ENCODE measurements around the gene GRIA1. TPM values are rescaled to one million over a fixed set of nuclear protein-coding genes. Genes with fewer than 3 reads are reported as not detected.

Gene GRIA1
- total and polyA plus RNA-seq, 2 donors (not counting 1 experiment from before 2014, with no cell fraction given): not detected

GRCh38 chr5:153533546-153533945 lies 43.1 kb downstream of the GRIA1 start:
- no peak for ATAC-seq (ENCODE audit: low read depth)
- peaks cover 3% of the 10 kb centered on the region for H3K27me3 Mint-ChIP-seq
- H3K9me3 Mint-ChIP-seq (ENCODE audit: insufficient read depth): peaks cover 2% of the 10 kb centered on the region
- no peak overlapping the region for H3K27ac Mint-ChIP-seq
- H3K9me3 ChIP-seq (ENCODE audit: control extremely low read depth in 1 of 3, control insufficient read depth in 2 of 3, insufficient read depth in 1 of 3, low read length in 2 of 3): no peaks in the 10 kb centered on the region
- no CpG with 5 or more reads among the region's 1 CpG for WGBS (ENCODE audit: insufficient coverage)
- H3K9ac ChIP-seq (ENCODE audit: low read length): no peak overlapping the region
- no peak overlapping the region for H2AFZ ChIP-seq (ENCODE audit: insufficient read depth, low read depth, low read length, poor library complexity, severe bottlenecking)
- CTCF ChIA-PET: no interaction called here
- no peak overlapping the region for H3K4me3 Mint-ChIP-seq
- intact Hi-C loops (cut with micrococcal nuclease): no loop called here
- H3K79me2 ChIP-seq (ENCODE audit: control insufficient read depth, insufficient read depth, low read length): no peaks in the 10 kb centered on the region
- H3K4me1 Mint-ChIP-seq: no peaks in the 10 kb centered on the region
- TF ChIP-seq CTCF (IDR thresholded peaks at IDR 0.05) (no peak), EZH2 (IDR thresholded peaks at IDR 0.05; ENCODE audit: borderline replicate concordance, insufficient read depth, low read depth, low read length, poor library complexity, severe bottlenecking) (no peak)
- no peak overlapping the region for H3K4me2 ChIP-seq (replicated peaks; ENCODE audit: low read depth, low read length, poor library complexity, severe bottlenecking)
- POLR2A ChIA-PET: no interaction called here
- H3K4me3 ChIP-seq (ENCODE audit: control extremely low read depth in 1 of 5, extremely low read depth in 1 of 5, insufficient read depth in 1 of 5, low read depth in 2 of 5, low read length in 4 of 5): no peak overlapping the region
- no peaks in the 10 kb centered on the region for H3K27me3 ChIP-seq (replicated peaks in 1 of 4; ENCODE audit: control extremely low read depth in 1 of 4, control insufficient read depth in 3 of 4, insufficient read depth in 4 of 4, low read length in 3 of 4)
- no peak overlapping the region for H3K27ac ChIP-seq (ENCODE audit: low read length in 2 of 2)
- no peaks in the 10 kb centered on the region for H3K4me1 ChIP-seq (ENCODE audit: control insufficient read depth in 2 of 2, insufficient read depth in 2 of 2, low read length in 2 of 2)
- H3K36me3 ChIP-seq (replicated peaks in 1 of 2; ENCODE audit: control extremely low read depth in 1 of 2, control insufficient read depth in 1 of 2, extremely low read depth in 1 of 2, insufficient read depth in 2 of 2, low read length in 1 of 2): no peaks in the 10 kb centered on the region
- DNase-seq: no peak
- no peaks in the 10 kb centered on the region for H4K20me1 ChIP-seq (ENCODE audit: control insufficient read depth, insufficient read depth, low read length, poor library complexity, severe bottlenecking)

DNA sequence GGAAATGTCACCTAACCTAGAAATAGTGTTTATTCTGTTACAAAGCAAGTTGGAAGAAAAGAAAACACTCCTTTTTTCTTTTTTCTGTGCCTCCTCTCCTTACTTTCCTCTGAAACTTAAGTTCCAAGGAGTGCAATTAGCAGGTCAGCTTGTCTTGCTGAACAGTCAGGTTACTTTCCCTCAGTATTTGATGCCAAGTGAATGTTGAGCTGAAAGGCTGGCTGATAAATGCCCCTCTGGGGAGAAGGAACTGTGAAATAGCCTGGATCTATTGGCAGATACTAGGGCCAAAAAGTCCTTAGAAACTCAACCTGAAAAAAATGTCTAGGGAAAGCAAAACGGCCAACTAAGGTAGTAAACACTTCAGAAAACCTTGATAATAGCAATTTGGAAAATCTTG lies 43.6 kb downstream of the GRIA1 start:
- WGBS (ENCODE audit: insufficient coverage): no CpG with 5 or more reads among the region's 1 CpG
- no peak for ATAC-seq (ENCODE audit: low read depth)
- POLR2A ChIA-PET: no interaction called here
- H3K4me2 ChIP-seq (replicated peaks; ENCODE audit: low read depth, low read length, poor library complexity, severe bottlenecking): no peak overlapping the region
- no peaks in the 10 kb centered on the region for H3K4me1 Mint-ChIP-seq
- H3K9ac ChIP-seq (ENCODE audit: low read length): no peak overlapping the region
- H2AFZ ChIP-seq (ENCODE audit: insufficient read depth, low read depth, low read length, poor library complexity, severe bottlenecking): no peak overlapping the region
- no peak overlapping the region for H3K4me3 Mint-ChIP-seq
- H3K79me2 ChIP-seq (ENCODE audit: control insufficient read depth, insufficient read depth, low read length): no peaks in the 10 kb centered on the region
- no peaks in the 10 kb centered on the region for H3K9me3 ChIP-seq (ENCODE audit: control extremely low read depth in 1 of 3, control insufficient read depth in 2 of 3, insufficient read depth in 1 of 3, low read length in 2 of 3)
- no peak overlapping the region for H3K4me3 ChIP-seq (ENCODE audit: control extremely low read depth in 1 of 5, extremely low read depth in 1 of 5, insufficient read depth in 1 of 5, low read depth in 2 of 5, low read length in 4 of 5)
- H4K20me1 ChIP-seq (ENCODE audit: control insufficient read depth, insufficient read depth, low read length, poor library complexity, severe bottlenecking): no peaks in the 10 kb centered on the region
- no peaks in the 10 kb centered on the region for H3K36me3 ChIP-seq (replicated peaks in 1 of 2; ENCODE audit: control extremely low read depth in 1 of 2, control insufficient read depth in 1 of 2, extremely low read depth in 1 of 2, insufficient read depth in 2 of 2, low read length in 1 of 2)
- intact Hi-C loops (cut with micrococcal nuclease): no loop called here
- no peaks in the 10 kb centered on the region for H3K27me3 Mint-ChIP-seq
- H3K9me3 Mint-ChIP-seq (ENCODE audit: insufficient read depth): no peaks in the 10 kb centered on the region
- no peak overlapping the region for H3K27ac Mint-ChIP-seq
- no peaks in the 10 kb centered on the region for H3K4me1 ChIP-seq (ENCODE audit: control insufficient read depth in 2 of 2, insufficient read depth in 2 of 2, low read length in 2 of 2)
- H3K27me3 ChIP-seq (replicated peaks in 1 of 4; ENCODE audit: control extremely low read depth in 1 of 4, control insufficient read depth in 3 of 4, insufficient read depth in 4 of 4, low read length in 3 of 4): no peaks in the 10 kb centered on the region
- CTCF ChIA-PET: no interaction called here
- H3K27ac ChIP-seq (ENCODE audit: low read length in 2 of 2): no peak overlapping the region
- TF ChIP-seq CTCF (IDR thresholded peaks at IDR 0.05): no peak
- no peak for TF ChIP-seq EZH2 (IDR thresholded peaks at IDR 0.05; ENCODE audit: borderline replicate concordance, insufficient read depth, low read depth, low read length, poor library complexity, severe bottlenecking)
- no peak for DNase-seq

Measured in B cell (primary cell).